GM19043 (cell line): Measurements from ENCODE around the gene CCL3.
"Not testable (repeated sequence)": the region's sequence is repeated elsewhere in the genome, so short reads cannot be mapped to it uniquely, and the experiment has no call there.

Experiments used
- ATAC-seq: cut with Tn5 transposase; IDR thresholded peaks from one replicate; pipeline ENCODE4 v1.9.1; 2021; ENCODE audit warnings: low read depth; ENCODE audit not compliant: unreplicated experiment

CCL3 gene

DNA sequence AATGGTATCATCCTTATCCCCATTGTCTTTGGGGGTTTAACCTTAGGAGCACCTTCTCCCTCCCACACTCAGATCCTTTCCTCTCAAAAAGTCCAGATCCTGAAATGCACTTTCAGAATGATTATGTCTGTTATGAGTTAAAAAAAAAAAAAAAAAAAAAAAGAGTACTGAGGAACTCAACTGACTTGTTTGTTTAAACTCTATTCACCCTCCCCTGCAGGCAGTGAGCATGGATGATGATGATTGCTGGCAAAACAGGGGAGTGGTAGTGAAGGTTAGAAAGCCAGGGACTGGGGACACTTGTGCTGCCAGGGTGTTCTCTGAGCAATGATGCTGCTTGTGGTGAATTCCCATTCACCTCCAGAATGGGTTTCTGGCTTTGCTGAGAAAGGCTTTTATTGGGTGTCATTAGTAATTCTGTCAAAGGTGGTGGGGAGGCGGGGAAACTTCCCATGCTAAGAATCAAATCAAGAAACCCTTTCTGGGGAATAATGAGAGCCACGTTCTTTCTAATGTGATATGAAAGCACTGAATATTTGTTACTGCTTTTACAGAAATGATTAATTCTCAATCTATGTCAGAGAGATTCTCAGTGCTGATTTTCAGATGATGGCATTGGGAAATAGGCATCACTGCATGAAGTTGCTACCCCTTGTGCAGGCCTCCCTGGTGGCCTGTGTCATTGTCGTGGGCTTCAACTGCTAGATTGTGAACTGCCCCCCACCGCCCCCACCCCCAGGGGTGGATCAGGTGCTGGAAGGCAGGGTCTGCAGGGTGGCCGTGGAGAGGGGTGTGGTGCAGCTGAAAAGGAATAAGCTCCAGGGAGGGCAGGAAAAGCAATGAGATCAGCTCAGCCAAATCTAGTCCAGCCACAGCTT lies 27.8 kb upstream of the CCL3 start:
- ATAC-seq: no peak

DNA sequence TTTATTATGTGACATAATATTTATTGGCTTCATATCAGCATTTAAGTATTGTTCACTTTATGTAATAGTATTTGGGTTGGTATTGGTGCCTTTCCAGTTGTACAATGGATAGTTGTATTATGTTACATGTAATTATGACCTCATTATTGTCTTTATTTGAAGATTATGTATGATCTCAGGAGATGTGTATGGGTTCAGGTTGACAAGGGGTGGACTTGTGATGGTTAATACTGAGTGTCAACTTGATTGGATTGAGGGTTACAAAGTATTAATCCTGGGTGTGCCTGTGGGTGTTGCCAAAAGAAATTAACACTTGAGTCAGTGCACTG lies 25.7 kb upstream of the CCL3 start:
- ATAC-seq: not testable (repeated sequence)

DNA sequence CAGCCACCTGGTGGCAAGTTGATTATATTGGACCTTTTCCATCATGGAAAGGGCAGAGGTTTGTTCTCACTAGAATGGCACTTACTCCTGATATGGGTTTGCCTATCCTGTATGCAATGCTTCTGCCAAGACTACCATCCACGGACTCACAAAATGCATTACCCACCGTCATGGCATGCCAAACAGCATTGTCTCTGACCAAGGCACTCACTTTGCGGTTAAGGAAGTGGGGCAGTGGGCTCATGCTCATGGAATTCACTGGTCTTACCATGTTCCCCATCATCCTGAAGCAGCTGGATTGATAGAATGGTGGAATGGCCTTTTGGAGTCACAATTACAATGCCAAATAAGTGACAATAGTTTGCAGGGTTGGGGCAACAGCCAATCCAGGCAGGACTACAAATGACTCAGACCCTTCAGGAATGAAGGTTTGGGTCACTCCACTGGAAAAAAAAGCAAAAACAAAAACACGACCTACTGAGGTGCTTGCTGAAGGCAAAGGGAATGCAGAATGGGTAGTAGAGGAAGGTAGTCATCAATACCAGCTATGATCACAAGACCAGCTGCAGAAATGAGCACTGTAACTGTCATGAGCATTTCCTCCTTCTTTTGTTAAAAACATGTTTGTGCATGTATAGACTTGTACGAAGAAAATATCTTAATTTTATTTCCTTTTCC lies 25.2 kb upstream of the CCL3 start:
- not testable (repeated sequence) for ATAC-seq

DNA sequence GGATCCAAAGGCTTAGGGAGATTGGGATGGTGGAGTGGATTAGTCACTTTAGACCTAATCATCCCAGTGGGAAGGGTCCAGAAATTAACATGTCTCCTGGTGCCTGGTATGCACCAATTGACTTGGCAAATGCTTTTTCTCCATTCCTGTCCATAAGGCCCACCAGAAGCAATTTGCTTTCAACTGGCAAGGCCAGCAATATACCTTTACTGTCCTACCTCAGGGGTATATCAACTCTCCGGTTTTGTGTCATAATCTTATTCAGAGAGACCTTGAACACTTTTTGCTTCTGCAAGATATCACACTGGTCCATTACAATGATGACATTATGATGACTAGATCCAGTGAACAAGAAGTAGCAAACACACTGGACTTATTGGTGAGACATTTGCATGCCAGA lies 23.2 kb upstream of the CCL3 start:
- not testable (repeated sequence) for ATAC-seq

DNA sequence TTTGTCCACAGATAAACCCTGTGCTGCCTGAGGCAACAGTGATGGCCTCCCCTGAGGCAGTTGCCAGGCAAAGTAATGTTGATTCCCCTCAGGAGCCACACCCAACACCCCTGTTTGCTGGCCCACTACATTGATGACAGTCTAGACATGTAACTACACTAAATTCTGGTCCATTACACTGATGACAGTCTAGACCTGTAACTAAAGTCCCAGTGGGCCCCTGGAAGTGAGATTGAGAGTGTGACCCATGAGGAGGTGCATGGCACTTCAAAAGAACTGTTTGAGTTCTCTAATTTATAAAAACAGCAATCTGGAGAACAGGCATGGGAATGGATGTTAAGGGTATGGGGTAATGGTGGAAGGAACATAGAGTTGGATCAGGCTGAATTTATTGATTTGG lies 22.6 kb upstream of the CCL3 start:
- ATAC-seq: no peak

DNA sequence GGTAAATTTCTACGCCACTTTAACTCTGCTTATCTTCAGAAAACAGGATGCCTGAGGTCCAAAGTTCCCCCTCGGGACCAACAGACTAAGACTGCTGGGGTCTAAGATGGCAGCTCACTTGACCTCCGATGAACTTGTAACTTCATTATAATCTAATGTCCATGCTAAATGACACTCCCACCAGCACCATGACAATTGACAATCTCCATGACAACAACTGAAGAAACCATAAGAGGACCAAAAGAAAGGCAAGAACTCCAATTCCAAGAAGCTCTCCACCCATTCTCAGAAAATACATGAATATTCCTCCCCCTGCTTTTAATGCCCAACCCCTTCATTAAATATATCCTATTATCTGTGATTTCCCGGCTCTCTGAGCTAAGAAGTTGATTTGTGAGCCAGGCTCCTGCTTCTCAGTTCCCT lies 21.1 kb upstream of the CCL3 start:
- no peak for ATAC-seq

DNA sequence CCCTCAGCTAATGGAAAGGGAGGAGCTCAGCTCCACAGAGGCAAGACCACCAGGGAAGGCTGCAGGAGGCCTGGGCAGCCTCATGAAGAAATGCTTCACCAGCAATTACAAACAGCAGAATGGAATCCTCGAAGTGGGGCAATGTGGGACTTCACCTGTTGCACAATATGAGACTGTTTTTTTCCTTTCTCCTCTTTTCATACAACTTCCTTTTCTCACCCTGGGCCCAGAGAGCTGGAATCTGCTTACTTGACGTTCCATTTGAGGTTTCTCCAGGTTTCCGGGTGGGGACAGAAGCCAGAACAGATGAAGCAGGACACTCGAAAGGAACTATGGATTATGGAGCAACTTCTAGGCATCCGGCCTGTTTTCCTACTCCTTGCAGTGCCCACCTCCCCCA lies 18.3 kb upstream of the CCL3 start:
- ATAC-seq: not testable (repeated sequence)

DNA sequence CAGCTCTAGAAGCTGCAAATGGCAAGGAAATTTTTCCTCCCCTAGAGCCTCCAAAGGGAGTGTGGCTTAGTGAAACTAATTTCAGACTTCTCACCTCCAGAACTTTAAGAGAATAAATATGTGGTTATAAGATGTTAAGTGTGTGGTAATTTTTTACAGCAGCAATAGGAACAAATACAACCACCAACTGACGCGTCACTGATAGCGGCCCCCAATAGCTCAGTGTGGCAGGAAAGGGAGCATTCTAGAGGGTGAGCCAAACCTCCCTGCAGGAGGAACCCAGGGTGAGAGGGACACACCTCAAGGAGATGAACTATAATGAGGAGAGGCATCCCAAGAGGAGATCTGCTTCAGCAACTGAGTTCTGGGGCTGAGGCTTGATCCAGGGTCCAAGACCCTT lies 17.7 kb upstream of the CCL3 start:
- no peak for ATAC-seq

DNA sequence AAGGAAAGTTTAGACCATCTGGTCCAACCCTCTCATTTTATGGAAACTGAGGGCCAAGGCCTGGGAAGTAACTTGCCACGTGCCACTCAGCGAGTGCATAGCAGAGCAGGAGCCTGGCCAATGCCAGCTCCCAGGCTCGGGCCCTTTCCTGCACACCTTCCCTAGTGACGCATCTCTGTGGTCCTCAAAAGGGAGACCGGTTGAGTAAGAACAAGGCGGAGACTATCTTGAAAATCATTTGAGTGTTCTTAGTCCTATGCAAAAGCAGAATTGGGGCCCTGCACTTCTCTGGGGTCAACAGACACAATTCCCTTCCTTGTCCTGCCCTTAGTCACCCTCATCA lies 16.5 kb upstream of the CCL3 start:
- ATAC-seq: no peak

DNA sequence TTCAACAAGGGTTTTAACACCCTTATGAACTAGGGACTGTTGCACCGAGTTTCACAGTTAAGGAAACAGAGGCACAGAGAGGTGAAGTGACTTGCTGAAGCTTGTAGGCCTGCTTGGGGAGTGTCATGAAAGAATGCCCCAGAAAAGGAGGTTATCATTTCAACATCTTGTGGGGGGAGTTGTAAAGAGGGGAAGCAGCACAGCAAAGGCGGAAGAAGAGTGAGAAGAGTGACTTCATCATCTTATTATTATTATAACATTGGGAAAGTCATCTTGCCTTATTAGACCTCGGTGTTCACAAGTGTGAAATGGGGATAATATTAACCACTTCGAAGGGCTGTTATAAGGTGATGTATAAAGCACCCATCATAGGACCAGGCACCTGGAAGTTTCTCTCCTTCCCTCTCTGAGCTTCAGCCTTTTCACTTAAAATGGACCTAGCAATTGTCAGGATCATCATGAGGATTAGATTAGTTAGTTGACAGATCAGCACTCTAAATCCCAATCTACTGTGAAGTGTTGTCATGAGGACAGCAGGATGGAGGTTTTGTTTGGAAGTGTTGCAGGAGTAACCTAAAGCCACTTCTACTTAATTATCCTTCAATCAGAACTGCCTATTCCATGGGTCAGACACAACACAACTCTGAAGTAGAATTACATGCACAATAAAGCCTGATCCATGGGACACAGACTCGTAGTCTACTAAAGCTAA lies 16.0 kb upstream of the CCL3 start:
- ATAC-seq: no peak

DNA sequence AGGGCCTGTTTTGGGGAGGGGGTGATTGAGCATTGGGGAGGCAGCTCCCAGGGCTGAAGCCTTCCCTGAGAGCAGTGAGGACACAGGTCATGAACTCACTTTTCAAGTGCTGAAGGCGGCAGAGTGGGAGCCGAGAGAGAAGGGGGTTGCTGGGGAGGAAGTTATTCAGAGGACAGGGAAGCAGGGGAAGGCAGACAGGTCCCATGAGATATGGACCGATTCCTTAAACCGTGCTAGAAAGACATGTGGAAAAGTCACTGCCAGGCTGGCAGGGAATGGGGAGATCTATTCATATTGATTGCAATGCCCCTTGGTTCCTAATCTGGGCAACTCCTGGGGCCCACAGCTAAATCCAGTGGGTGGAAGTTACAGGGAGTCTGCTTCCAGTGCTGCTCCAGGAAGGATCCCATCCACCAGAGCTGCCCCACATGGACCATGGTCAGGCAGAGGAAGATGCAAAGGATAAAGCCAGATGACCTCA lies 14.8 kb upstream of the CCL3 start:
- no peak for ATAC-seq

DNA sequence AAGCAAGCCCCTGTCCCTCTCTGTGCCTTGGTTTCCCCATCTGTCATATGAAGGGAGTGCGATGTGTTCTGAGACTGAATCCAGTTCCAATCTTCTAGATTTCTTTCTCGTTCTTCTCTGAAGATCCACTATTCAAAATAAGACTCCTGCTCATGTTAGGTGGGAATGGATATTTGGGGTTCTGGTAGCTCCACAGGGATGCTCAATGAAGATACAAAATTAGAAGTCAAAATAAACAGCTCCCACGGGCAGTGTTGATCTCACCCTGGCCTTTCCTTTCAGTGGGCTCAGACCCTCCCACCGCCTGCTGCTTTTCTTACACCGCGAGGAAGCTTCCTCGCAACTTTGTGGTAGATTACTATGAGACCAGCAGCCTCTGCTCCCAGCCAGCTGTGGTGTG lies 14.3 kb upstream of the CCL3 start:
- ATAC-seq: not testable (repeated sequence)

DNA sequence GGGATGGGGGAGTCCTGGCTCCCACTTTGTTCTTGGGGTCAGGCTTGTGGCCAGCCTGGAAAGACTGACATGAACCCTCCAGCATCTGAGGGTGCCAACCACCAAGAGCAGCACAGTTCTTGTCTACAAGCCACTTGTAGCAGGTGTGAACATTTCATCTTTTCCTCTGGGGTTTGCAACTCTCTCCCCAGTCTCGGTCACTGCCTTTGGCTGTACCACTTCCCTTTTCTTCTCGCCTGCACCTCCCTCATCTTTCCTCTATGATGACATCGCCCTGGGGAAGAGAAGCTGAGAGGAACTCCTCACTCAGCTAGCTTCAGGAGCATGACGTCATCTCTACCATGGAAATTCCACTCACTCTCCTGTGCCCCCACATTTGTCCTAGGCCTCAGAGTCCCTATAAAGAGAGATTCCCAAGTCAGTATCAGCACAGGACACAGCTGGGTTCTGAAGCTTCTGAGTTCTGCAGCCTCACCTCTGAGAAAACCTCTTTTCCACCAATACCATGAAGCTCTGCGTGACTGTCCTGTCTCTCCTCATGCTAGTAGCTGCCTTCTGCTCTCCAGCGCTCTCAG lies 13.5 kb upstream of the CCL3 start, which contains the start of gene CCL4:
Gene CCL4, plus strand, starts transcription at position 427 of the 575 bp plus-strand sequence. Its CDS starts 79 bp downstream, at position 506.
- peak; percentile 83 for ATAC-seq

DNA sequence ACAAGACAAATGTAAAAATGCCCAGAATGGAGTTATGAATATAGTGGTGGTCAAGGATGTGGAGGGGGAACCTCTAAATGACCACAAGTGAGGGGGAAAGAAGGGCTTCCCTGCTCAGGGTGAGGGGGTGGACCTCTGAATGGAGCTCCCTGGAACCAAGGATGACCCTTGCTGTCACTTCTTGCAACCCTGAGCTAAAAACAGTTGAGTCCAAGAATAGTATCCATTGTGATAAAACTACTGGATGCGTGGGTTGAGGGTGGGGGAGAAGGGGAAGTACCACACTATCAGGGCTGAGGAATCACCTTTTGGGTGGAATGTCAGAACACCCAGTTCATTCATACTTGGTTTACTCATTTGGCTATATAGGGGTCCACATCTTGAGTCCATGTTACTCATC lies 9.1 kb upstream of the CCL3 start:
- not testable (repeated sequence) for ATAC-seq

DNA sequence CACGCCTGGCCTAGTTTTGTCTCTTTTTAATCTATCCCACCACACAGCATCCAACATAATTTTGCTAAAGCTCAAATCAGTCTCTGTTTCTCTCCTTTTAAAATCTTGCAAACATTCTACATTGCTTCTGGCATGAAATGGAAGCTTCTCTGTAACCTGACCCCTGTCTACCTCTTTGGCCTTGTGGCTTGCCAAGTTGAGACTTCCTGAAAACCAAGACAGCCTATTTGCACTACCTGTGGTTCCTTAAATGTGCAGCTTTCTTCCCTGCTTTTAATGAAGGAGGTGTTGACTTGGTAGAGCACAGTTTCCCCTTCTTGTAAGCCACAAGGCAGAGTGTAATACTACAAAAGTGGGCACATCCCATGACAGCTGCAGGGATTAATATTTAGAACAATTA lies 6.0 kb upstream of the CCL3 start:
- ATAC-seq: no peak

DNA sequence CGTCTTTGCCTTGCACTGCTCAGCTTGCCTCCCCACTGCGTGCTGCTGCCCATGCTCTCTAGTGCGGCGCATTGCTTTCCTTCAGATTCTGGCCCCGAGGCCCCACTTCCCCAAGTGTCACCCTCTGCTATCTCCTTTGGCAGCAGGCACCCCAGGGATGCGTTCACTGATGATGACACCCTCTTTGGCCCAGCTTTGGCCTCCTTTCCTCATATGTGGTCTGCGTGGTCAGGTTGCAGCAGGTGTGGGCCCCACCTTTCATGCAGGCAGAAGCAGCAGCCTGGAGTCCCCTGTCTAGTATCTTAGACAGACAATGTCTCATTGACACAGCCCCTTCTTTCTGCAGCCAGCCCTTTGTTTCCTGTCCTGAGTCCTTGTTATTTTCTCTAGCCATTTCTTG lies 4.8 kb upstream of the CCL3 start:
- ATAC-seq: no peak

DNA sequence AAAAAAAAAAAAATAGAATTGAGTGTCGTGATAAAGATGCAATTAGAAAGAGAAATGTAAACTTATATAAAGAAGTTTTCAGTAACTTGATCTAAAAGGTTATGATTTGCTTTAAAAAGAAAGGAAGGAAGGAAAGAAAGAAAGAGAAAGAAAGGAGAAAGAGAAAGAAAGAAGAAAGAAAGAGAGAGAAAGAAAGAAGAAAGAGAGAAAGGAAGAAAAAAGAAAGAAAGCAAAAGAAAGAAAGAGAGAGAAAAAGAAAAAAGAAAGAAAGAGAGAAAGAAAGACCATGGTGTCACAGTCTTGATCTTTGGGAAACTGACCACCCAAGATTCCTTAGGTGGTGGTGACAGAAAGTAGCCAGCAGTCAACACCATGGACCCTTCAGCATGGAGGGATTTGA lies 4.3 kb upstream of the CCL3 start:
- ATAC-seq: no peak

DNA sequence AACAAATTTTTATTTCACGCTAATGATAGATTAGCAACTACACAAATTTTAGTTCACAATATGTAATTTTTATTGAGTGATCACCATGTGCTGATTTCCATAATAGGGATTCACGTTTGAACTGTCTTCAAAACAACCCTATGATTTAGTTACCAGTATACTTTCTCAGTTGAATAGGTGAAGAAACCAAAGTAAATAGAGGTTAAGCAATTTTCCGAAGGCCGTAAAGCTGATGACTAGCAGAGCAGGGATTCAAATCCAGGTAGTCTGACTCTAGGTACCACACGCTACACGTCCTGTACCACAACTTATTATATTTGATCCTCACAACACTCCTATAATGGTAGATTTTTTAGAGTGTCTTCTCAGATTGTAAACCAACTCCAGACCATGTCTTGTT lies 2.8 kb upstream of the CCL3 start:
- ATAC-seq: not testable (repeated sequence)

DNA sequence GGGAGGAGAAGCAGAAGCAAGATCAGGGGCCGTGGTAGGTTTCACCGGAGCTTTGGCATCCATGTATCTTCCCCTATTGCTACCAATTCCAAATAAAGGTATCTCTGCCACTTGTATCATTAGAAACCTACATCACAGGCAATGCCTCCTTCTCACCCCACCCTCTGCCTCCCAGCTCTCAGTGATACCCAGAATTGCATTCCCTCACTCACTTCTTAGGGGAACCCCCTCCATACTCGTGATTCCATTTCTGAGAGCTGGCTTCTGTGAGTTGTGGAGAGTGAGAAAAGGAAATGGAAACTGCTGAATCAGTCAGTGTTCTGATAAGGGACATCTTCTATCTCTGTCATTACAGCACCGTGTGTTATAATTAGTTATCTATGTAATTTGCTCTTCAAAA lies 2.3 kb upstream of the CCL3 start:
- ATAC-seq: no peak

DNA sequence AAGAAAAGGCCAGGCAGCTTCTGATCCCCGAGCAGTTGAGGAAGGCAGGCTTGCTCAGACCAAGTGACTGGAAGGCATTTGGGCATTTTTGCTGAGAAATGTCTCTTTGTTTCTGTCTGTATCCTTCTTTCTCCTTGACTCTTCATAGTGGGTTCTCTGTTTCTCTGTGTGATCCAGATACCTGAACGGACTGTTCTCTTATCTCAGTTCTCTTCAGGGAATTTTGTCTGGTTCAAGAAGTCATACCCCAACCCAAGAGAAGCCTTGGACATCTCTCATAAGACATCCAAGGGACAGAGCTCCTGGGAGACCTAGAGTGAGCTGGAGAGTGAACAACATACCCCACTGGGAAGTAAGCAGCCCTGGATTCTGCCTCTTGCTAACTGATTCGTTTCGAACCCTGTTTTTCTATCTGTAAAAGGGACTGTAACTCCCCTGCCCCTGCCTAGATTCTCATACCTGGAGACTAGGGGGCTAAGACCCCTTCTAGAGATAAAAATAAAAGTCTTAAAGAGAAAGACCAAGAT lies 541 bp downstream of the CCL3 start:
- ATAC-seq: no peak
